Heart left ventricle (tissue), 13 donors: ENCODE measurements around the gene ACAA1.

Experiments used
- POLR2A ChIP-seq, 2 donors: fragments of 450-650 bp; IDR thresholded peaks; one replicate each; pipeline ENCODE4 v1.6.1; 2017; ENCODE audit warnings: antibody characterized with exemption in 2 of 2, mild to moderate bottlenecking in 2 of 2, moderate library complexity in 2 of 2
- TF ChIP-seq, protein P1 (sequence below), 12 donors: fragments of 200-600 bp; sonication (generic) in 4 of 12; IDR thresholded peaks; one replicate each; pipeline versions ENCODE4 v1.5.0 to v1.8.0; 2018 to 2022; ENCODE audit warnings: antibody characterized with exemption in 12 of 12, mild to moderate bottlenecking in 5 of 12
- donor health status: ischemic (EF 13 %, LVEDD 7.1; RV severe dilation, severe dysfunction).
- donor health status: DM: no; HTN: yes; CAD: no.
- donor health status: DM: no; HTN: no; CAD: no.
- donor health status: ischemic (EF 25% LVEDD 6.9; RV normal size, moderate dysfunction).
- donor health status: ischemic (EF 25% LVEDD 5.7; RV mildly dilated, moderate dysfunction).
- donor health status: ischemic (EF 35%, LVEDD 5.7; RV mildly dilated, moderate dysfunction).
- donor health status: nonischemic (EF 11% LVEDD 7.7; RV severe dilation, severe dysfunction).
- donor health status: DM: yes; HTN: yes; CAD: no.
- donor health status: PGD.
- donor health status: ischemic (EF 29% LVEDD 5.4; RV normal size, mild dysfunction).
- donor health status: nonischemic (EF 23%, LVEDD 6.1; RV moderate dilation, normal function).

DNA sequence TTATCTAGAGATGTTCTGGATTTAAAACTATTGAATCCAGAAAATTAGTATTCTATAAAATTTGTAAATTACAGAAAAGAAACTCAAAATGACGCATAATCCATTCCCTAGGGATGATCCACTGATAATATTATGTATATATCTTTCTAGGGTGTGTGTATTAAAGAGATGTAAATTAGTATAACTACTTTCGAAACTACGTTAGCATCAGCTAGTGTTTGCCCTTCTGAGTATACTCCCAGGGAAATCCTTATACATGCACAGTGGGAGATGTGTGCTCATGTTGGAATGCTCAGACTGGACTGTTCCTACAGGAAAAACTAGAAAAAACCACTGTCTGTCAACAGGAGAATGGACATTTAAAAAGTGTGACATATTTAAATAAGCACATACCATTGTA, 36.4 kb downstream of the ACAA1 start:
- TF ChIP-seq, protein P1, sequence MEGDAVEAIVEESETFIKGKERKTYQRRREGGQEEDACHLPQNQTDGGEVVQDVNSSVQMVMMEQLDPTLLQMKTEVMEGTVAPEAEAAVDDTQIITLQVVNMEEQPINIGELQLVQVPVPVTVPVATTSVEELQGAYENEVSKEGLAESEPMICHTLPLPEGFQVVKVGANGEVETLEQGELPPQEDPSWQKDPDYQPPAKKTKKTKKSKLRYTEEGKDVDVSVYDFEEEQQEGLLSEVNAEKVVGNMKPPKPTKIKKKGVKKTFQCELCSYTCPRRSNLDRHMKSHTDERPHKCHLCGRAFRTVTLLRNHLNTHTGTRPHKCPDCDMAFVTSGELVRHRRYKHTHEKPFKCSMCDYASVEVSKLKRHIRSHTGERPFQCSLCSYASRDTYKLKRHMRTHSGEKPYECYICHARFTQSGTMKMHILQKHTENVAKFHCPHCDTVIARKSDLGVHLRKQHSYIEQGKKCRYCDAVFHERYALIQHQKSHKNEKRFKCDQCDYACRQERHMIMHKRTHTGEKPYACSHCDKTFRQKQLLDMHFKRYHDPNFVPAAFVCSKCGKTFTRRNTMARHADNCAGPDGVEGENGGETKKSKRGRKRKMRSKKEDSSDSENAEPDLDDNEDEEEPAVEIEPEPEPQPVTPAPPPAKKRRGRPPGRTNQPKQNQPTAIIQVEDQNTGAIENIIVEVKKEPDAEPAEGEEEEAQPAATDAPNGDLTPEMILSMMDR (IDR thresholded peaks at IDR 0.05), result no peak
- no peak for TF ChIP-seq POLR2A (IDR thresholded peaks at IDR 0.05)
